Activated CD8-positive, alpha-beta memory T cell treated with anti-CD3 and anti-CD28 coated beads for 4 hours (primary cell): Measurements from ENCODE around the gene RBM26.

Experiments used
- DNase-seq, 2 donors: peaks; one replicate each; pipeline ENCODE4 v3.0.0-alpha.2; 2020; ENCODE audit warnings: low read depth in 2 of 2

Gene RBM26

GRCh38 chr13:79338343-79338742, 67.7 kb downstream of the RBM26 start:
- DNase-seq: no peak

- no peak for DNase-seq
These were observed 69.1 kb downstream of the RBM26 start for GRCh38 chr13:79336966-79337365.

GRCh38 chr13:79328510-79328909, 77.5 kb downstream of the RBM26 start:
- DNase-seq: no peak

- no peak for DNase-seq
These were observed 85.6 kb downstream of the RBM26 start for GRCh38 chr13:79320433-79320832.

GRCh38 chr13:79318664-79319063, 87.4 kb downstream of the RBM26 start:
- DNase-seq: no peak

- DNase-seq: no peak
These were observed 88.2 kb downstream of the RBM26 start for GRCh38 chr13:79317856-79318255.

- DNase-seq: no peak
These were observed 91.4 kb downstream of the RBM26 start for GRCh38 chr13:79314652-79315051.

- DNase-seq: no peak
These were observed 93.7 kb downstream of the RBM26 start for GRCh38 chr13:79312340-79312855.

GRCh38 chr13:79311386-79311785, 94.7 kb downstream of the RBM26 start:
- DNase-seq: no peak

- DNase-seq: no peak
These were observed 96.4 kb downstream of the RBM26 start for GRCh38 chr13:79309690-79310089.

- DNase-seq: no peak
These were observed 98.2 kb downstream of the RBM26 start for GRCh38 chr13:79307866-79308298.

GRCh38 chr13:79307433-79307861, 98.6 kb downstream of the RBM26 start:
- DNase-seq: no peak

GRCh38 chr13:79306650-79307049, 99.4 kb downstream of the RBM26 start:
- DNase-seq: no peak

- DNase-seq: no peak
These were observed 108.9 kb downstream of the RBM26 start for GRCh38 chr13:79297128-79297527.

GRCh38 chr13:79295906-79296706, 109.9 kb downstream of the RBM26 start:
- no peak for DNase-seq

GRCh38 chr13:79290595-79291244, 115.3 kb downstream of the RBM26 start:
- no peak for DNase-seq

- DNase-seq: no peak
These were observed 116.5 kb downstream of the RBM26 start for GRCh38 chr13:79289571-79289970.

- DNase-seq: no peak
These were observed 117.9 kb downstream of the RBM26 start for GRCh38 chr13:79287939-79288795.

- no peak for DNase-seq
These were observed 120.9 kb downstream of the RBM26 start for GRCh38 chr13:79285159-79285558.

GRCh38 chr13:79283742-79284141, 122.3 kb downstream of the RBM26 start:
- DNase-seq: no peak

- DNase-seq: no peak
These were observed 123.1 kb downstream of the RBM26 start for GRCh38 chr13:79282976-79283375.

- no peak for DNase-seq
These were observed 123.5 kb downstream of the RBM26 start for GRCh38 chr13:79282508-79282907.
